Measurements from ENCODE around the gene PLCB4.

Gene PLCB4

DNA sequence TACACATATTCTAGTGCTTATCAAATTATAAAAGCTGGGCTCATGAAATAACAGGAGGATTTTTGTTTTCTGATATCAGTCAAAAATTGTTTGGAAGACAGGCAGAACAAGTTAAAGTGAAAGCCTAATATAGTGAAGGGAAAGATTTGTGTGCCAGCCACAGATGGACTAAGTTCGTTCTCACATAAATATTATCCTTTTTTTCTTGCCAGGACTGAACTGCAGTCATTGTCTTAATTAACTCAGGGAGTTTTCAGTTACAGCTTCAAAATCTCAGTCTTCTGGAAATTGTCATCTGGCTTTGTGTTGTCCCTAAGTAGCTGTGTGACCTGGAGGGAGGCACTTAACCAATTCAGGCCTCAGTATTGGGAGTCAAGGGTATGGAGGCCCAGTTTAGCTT, 40.7 kb downstream of the PLCB4 start:
- no peak for FAIRE-seq

DNA sequence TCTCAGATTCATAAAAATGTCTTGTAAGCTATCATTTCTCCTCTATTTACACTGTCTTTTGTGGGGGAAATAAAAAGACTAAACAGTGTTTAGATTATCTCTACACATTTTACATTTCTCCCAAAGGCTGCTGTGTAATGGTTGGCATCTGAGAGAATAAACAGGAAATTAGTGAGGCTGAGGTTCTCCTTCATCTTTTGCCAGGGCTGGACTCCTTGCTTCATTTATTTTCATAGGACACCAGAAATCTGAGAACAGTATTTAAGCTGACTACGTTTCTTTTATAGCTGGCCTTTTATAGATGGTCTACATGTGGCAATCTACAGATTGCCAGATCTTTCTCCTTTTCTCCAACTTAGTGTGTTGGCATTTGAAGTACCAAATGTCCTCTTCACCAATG, 41.5 kb downstream of the PLCB4 start:
- no peak for FAIRE-seq

DNA sequence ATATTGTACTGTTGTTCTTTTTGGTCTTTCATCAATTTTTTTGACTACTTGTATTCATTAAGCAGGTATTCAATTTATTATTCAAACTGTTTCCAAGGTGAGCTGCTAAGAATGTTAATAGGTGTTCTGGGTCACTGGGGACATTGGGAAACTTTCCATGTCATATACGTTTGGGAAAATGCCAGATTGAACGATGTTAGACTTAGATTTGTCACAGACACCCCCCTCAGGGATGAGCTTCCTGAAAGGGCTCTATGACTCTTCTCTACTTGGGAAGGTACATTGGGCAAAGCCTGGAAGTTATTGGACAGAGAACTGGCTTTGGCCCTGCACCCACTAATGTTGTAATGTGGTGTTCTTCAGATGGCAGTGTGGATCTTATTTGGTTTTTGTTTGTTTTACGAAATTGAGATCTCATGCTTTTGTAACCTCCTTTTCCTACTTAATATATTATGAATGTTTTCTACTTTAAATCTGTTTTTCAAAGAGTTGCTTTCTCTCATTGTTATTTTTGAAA, 42.1 kb downstream of the PLCB4 start:
- no peak for FAIRE-seq

DNA sequence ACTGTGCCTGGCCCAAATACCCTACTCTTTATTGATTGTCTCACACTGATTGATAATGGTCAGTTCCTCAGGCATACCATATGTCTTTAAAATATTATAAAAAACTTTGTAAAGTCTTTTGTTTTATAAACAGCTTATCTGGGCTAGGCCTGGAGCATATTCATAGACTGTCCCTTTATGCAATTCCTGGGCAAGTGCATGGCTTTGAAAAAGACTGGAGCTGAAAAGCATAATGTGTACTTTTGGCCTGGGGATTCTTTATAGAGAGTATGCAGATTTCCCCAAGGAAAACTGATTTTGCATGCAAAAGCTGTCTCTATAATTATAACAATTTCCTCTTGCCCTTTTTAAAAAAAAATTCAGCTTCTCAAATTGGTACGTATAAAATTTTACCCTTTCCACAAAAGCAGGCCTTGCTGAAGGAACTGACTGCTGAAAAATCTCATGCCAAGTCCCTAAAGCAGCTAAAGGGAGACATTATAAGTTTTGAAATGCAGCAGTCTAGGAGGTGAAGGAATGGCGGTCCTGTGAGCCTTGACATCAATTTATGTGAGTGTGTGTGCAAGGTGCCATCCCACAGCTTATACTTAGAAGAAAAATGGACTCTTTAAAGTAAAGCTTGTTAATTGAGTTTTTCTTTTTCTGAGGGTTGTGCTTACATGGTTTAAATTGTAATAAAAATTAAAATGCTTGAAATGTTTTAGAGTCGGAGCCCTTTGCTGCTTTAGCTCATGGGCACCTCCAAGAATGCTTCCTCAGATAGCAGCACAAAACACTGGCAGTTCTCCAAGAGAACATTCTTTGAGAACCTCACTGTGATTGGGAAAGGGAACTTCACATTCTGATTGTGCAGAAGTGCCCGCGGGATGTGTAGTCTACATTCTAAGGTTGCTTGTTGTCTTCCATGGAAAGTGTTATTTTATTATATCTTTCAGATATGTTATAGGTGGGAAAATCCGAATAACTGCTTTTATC, 43.9 kb downstream of the PLCB4 start:
- no peak for FAIRE-seq

DNA sequence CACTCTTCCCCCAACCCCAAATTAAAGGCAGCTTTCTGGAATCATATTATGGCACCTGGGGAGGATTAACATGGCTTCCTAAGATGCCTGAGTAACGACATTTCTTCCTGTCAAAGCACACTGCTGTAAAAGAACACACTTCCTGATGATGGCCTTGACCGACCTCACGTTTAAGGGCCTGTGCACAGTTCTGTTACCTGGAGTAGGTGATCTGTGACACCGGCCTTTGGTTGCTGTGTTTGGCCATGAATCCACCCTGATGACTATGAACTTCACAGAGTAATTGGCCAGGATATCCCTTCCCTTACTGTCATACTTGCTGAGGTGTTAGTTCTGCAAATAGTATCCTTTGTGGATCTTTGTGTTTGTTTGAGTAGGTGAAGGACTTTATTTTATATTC, 45.8 kb downstream of the PLCB4 start:
- FAIRE-seq = no peak

DNA sequence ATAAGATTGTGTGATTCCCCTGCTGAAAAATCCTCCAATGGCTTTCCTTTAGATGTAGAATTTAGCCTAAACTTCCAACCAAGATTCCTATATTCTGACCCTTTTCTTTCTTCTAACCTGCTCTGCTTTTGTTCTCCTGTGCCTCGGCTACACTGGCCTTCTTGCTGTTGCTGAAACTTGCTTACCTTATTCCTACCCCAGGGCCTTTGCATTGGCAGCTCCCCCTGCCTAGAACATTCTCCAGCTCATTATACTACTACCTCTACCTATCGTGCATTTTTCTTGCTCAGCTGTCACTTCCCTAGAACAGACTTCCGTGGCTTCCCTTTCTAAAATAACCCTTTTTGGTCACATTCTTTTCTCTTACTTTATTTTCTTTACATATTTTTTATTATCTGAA, 48.7 kb downstream of the PLCB4 start:
- no peak for FAIRE-seq

DNA sequence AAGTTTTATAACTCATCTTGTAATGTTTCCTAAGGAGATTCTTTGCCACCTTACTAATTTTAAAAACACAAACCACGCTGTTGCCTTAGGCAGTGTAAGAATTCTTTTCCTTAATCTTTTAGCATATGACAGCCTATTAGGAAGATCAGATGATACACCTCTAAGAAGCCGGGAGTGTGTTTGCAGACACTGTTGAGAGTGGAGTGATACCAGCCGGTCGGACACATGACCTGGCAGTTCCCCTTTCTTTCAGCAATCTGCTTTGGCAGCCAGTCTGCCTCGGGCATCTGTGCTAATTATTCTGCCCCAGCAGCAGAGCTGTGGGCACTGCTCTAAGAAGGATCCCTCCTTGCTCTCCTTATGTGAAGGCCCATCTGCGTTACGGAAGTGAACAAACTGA, 50.9 kb downstream of the PLCB4 start:
- no peak for FAIRE-seq

DNA sequence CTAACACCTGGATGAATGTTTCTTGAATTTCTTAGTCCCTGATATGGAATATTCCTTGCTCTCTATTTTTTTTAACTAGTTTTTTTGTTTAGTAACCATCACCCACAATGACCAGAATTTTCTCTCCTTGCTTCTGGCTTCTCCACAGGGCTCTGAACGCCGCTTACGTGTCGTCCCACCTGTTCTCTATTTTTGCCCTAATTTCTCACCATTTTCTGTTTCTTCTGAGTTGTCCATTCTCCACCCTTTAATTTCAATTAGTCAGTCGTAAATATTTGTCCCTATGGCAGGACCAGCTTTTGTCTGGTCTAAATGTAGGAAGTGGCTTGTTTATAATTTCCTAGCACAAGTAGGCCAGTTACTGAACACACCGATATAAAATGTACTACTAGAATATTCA, 52.3 kb downstream of the PLCB4 start:
- no peak for FAIRE-seq

DNA sequence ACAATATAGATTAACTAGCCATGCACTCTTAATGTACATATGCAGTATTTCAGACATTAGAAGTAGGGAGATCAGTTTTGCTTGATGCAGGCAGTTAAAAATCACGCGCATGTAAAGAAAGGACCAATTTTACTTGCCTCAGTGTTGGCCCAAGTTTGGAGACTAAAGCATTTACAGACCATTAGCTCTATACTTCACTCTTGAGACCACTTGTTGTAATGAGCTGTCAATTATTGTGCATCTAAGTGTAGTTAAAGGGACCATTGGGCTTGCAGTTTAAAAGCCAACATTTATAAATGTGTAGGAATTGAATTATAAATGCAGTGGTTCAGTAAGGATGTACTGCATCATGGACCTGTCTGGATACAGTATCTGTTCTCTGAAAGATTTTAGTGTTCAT, 53.7 kb downstream of the PLCB4 start:
- FAIRE-seq = no peak

DNA sequence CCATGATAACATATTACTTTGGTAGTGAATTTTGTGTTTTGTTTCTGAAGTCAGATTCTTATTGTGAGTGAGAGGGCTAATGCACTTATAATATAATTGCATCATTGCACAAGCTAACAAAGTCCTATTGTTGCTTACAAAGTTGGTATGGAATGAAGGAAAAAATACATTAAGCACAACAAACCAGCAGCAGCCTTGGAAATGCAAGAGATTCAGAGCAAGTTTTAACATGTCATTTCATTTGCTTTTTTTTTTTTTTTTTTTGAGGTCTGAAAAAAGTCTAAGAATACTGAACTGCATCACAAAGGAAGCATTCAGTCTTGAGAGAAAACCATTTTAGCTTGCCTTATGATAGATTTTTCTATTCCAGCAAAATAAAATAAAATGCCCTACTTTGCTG, 57.6 kb downstream of the PLCB4 start:
- no peak for FAIRE-seq

DNA sequence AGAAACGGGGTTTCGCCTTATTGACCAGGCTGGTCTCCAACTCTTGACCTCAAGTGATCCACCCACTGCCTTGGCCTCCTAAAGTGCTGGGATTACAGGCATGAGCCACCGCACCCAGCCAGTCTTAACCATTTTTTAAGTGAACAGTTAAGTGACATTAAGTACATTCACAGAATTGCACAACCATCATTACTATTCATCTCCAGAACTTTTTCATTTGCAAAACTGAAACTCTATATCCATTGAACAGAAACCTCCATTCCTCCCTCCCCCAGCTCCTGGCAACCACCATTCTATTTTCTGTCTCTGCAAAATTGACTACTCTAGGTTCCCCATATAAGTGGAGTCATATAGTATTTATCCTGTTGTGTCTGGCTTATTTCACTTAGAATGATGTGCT, 59.7 kb downstream of the PLCB4 start:
- FAIRE-seq = no peak

DNA sequence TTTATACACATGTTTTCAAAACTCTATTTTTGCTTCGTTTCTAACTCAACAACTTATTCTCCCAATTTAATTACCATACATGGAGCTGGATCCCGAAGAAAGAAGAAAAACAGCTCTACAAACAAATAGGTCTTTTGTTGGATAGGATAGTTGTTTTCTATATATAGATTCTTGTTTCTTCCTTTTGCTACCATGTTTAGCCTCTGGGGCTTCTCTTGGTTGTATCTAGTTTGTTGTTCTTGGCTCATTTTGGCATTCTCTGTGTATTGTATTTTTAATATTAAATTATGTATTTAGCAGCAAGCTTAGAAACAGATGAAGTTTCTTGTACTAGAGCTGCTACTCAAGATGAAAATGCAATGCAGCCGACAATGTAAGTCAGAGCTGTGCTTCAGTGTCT, 60.9 kb downstream of the PLCB4 start:
- FAIRE-seq = no peak

DNA sequence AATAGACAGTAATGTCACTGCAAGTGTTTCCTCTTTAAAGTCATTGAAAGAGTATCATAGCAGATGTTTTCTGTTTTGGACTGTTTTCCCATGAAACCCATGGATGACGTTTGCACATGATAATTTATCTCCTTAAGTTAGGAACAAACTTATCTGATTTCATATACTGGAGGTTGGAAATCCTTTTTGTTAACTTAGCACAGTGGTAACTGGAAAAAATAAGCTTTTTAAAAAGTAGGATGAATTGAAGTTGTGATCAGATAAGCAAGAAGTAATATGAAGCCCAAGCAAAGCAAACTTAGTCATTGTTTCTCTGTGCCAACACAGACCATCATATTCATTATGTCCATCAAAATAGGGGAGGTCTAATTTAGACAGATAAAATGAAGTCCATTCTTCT, 61.6 kb downstream of the PLCB4 start:
- no peak for FAIRE-seq

DNA sequence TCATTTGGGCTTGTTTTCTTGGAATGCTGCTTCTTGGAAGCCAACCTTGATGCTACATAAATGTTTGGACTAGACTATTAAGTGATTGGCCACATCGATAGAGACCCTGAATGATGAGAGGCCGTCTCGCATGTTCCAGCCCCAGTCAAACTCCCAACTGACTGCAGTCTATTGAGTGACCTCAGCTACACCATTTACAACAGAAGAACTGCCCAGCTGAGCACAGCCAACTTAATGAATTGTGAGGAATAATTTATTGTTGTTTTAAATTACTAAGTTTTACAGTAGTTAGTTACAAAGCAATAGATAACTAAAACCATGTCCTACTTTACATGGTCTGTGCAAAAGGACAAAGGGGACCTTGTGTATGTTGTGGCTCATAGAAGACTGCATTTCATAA, 63.0 kb downstream of the PLCB4 start:
- FAIRE-seq = no peak

DNA sequence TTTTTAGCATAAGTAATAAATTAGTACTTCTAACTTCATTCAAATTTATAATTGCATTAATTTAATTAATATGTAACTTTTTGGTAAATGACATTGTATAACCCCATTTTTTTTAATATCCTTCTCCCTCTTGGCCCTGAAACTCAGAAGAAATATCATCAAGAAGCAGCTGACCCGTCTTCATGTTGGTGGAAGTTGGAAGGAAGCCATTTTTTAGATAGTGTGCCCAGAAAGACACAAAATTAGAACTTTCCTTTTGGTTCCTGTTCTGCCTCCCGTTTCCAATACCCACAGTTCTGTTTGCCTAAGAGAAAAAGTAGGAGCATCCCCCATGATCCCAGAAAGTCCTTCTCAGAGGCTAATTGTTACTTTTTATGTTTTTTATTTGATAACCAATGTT, 65.5 kb downstream of the PLCB4 start:
- FAIRE-seq = no peak

DNA sequence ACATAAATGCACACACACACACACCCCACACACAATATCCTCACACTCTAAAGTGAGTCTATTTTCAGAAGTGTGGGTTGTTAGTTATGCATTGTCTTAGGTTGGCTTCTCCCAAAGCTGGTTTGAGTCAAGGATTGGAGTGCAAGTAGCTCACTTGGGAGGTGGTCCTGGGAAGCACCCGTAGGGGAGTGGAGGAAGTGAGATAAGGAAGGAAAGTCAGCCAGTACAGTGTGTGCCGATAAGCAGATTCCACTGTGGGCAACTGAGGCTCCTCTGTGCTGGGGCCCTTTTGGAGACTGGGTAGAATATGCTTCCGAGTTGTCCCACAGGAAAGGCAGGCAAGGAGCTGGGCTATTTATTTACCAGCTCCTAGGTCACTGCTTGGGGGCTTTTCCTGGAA, 67.2 kb downstream of the PLCB4 start:
- no peak for FAIRE-seq

DNA sequence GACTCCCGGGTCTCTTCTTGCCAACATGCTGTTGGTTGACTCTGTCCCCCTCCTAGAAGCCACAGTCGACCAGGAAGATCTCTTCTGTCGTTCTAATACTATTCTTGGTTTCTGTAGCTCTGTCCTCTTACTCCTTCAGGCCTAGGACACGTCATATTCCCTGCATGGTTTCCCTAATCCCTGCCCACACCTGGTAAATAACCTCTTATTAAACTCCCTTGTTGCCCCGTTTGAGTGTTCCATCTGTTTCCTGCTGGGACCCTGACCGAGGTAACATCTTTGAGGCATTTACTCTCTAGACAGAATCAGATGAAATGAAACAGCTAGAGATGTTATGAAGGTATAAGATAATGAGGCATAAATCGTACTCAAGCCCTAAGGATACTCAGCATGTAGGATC, 68.1 kb downstream of the PLCB4 start:
- FAIRE-seq = no peak

DNA sequence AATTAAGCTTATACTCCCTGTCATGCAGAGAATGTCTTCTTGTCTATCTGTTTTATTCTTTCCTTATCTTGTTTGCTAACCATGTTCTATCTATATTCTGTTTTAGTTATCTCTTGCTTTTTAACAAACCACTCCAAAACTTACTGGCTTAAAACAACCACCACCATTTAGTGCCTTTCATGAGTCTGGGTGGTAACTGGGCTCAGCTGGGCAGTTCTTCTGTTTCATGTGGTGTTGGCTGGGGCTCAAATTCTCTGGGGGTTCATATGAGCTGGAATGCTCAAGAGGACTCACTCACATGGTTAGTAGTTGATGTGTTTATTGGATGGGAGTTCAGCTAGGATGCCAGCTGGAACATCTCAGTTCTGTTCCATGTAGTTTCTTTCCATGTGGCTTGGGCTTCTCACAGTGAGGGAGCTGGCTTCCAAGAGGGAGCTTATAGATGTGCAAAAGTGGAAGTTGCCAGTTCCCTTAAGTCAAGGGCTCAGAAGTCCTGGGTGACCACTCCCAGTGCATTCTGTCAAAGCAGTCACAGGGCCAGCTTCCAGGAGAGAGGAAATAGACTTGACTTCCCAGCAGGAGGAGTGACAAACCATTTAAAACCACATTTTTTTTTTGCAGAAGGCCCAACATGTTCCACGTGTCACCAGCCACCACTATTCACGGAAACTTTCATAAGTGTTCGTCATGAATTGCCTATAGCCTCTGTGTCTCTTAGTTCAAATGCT, 70.4 kb downstream of the PLCB4 start:
- no peak for FAIRE-seq

DNA sequence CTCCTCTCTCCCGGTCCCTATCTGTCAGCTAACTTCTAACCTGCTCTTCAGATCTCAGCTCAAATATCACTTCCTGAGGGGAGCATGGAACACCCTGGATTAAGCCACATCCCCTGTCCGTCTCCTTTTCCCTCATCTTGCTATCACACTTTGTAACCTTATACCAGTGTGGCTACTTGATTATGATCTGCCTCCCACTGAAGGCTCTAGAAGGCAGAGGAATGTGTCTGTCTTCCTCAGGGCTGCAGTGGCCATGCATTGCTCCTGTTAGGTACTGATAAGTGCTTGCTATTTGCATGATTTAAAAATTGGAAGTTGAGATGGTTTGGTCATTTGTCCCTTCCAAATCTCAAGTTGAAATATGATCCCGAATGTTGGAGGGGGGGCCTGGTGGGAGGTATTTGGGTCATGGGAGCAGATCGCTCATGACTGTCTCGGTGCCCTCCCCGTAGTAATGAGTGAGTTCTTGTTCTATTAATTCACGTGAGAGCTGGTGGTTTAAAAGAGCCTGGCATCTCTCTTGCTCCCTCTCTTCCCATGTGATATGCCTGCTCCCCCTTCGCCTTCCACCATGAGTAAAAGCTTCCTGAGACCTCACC, 71.4 kb downstream of the PLCB4 start:
- no peak for FAIRE-seq

DNA sequence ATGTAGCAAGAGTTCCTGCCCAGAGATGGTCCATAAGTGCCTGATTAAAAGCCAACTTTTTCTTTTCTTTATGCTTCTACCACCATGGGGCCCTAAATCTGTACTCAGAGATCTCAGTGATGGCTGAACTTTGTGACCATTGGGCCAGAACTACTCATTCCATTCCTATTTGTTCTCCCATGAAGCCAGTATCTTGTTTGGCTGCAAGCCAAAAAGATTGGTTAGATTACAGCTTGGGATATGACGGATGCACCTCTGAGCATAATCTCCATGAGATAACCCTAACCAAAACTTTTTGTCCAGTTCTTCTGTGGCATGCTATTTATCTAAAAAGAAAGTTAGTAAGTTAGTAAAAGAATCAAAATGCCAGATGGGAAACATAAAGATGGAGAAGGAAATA, 72.2 kb downstream of the PLCB4 start:
- FAIRE-seq = no peak

DNA sequence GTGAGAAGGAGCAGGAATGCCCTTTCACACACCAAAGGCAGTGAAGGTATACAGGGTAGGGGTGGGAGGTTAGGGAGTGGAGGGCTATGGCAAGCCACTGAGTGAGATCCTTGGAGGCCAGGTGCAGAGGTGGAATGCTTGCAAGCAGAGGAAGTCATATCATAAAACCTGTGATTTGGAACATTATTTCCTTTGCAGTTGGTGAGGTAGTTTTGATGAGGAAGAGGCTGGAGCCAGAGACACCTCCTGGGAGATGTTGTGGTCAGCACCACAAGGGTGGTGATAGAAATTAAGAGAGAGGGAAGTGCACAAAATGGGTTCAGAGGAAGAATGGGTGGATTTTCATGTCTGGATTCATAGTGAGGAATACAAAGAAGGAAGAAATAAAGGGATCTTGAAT, 73.0 kb downstream of the PLCB4 start:
- no peak for FAIRE-seq

DNA sequence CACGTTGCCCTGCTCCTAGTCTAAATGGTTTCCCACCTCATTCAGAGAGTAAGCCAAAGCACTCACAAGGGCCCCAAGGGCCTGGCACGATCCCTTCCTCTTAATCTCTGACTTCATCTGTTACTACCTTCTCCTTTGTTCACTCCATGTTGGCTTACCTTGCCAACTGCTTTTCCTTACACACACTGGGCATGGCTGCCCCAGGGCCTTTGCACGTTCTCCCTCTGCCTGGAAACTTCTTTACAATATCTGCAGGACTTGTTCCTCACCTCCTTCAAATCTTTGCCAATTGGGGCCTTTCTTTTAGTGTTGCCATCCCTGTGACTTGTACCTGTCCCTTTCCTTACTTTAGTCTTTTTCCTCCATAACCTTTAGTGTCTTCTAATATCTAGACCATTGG, 73.9 kb downstream of the PLCB4 start:
- FAIRE-seq = no peak

DNA sequence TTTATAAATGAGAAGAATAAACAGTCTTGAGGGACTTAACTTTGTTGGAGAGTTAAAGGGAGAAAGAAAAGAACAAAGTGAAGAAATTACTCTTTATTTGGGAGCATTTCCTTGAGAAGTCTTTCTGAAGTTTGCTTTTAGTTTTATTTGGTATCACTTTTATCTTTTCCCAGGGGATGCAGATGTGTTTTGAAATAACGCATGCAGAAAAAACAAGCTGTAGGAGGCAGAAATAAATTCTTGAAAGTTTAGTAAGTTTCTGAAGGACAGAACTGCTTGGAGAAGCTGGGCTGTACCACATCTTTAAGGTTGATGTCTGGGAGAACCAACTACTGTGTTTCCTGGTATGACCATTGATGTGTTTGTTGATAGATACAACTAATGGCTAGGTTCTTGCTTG, 75.0 kb downstream of the PLCB4 start:
- FAIRE-seq = no peak

DNA sequence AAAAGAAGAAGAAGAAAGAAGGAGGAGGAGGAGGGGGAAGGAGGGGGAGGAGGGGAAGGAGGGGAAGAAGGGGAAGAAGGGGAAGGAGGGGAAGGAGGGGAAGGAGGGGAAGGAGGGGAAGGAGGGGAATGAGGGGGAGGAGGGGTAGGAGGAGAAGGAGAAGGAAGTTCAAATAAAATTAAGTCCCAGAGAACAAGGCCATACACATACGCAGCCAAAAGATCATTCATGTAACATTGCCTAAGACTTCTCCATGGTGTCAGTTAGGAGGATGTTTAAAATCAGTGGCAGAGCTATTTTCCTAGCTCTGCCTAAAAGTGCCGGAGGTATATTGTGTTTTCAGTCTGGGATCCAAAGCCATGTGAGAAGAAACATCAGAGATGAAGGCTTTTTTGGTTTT, 75.8 kb downstream of the PLCB4 start:
- FAIRE-seq = no peak
